Bronchial epithelial cell (primary cell): ENCODE data around the gene HSD17B14. TPM values are rescaled to one million over a fixed set of nuclear protein-coding genes. Genes with fewer than 3 reads are reported as not detected.
"Not testable (repeated sequence)": the region's sequence is repeated elsewhere in the genome, so short reads cannot be mapped to it uniquely, and the experiment has no call there.

Experiments used
- DNase-seq: peaks from one replicate; pipeline ENCODE4 v3.0.0-alpha.2; 2010; ENCODE audit warnings: low read depth
- FAIRE-seq: peaks from 2 replicates; lab custom pipeline; 2011; peaks lifted over from hg19 to GRCh38; lab: Jason Lieb, UNC
- H3K27me3 ChIP-seq: 2 replicates; pipeline ENCODE4 v1.5.1; 2011; ENCODE audit warnings: low read length; ENCODE audit not compliant: control insufficient read depth, insufficient read depth
- H3K36me3 ChIP-seq: 2 replicates; pipeline ENCODE4 v1.5.1; 2011; ENCODE audit warnings: low read length; ENCODE audit not compliant: control insufficient read depth, insufficient read depth
- H3K4me3 ChIP-seq: 2 replicates; pipeline ENCODE4 v1.5.1; 2011; ENCODE audit warnings: mild to moderate bottlenecking, low read depth, low read length, control low read depth
- CTCF ChIP-seq: IDR thresholded peaks from 2 replicates; pipeline ENCODE4 v1.5.1; 2011; ENCODE audit warnings: mild to moderate bottlenecking, moderate library complexity, low read length, control low read depth, inconsistent platforms; ENCODE audit not compliant: insufficient read depth, severe bottlenecking
- total RNA-seq: library from RNA; depleted of rRNA; stranded (reverse); fragments of >200 nt; gene quantifications from 2 replicates; pipeline ENCODE4 v1.2.1, GENCODE V29; 2014

Gene HSD17B14
- total RNA-seq = 1.3 and 1.9 TPM in 2 replicates

- Histone ChIP-seq H3K36me3 (no peaks in the 10 kb centered on the region), H3K4me3 (peak within 1 kb of the TSS; percentile 36), H3K27me3 (no peaks in the 10 kb centered on the region)
- TF ChIP-seq CTCF = no peak
- no peak for DNase-seq
- no peak for FAIRE-seq
Measured at GRCh38 chr19:48836089-48837017, at the start of gene HSD17B14. Gene HSD17B14 (minus strand): TSS chr19:48836491. CDS start chr19:48836411, 80 bp downstream.

- Histone ChIP-seq H3K36me3 (no peaks in the 10 kb centered on the region), H3K4me3 (no peak overlapping the region), H3K27me3 (no peaks in the 10 kb centered on the region)
- TF ChIP-seq CTCF = no peak
- FAIRE-seq = no peak
- no peak for DNase-seq
Measured at GRCh38 chr19:48883726-48884125, 47.4 kb upstream of the HSD17B14 start.

GRCh38 chr19:48881741-48882657, 45.7 kb upstream of the HSD17B14 start:
- no peak for TF ChIP-seq CTCF
- Histone ChIP-seq H3K4me3 (no peak overlapping the region), H3K27me3 (no peaks in the 10 kb centered on the region), H3K36me3 (no peaks in the 10 kb centered on the region)
- FAIRE-seq (no peak), DNase-seq (no peak)

GRCh38 chr19:48879696-48880095, 43.4 kb upstream of the HSD17B14 start:
- not testable (repeated sequence) for H3K4me3 ChIP-seq, DNase-seq, H3K36me3 ChIP-seq, H3K27me3 ChIP-seq, FAIRE-seq

- Histone ChIP-seq H3K36me3 (peaks cover 12% of the 10 kb centered on the region), H3K4me3 (no peak overlapping the region), H3K27me3 (no peaks in the 10 kb centered on the region)
- FAIRE-seq (no peak), DNase-seq (no peak)
- TF ChIP-seq CTCF = no peak
Measured at GRCh38 chr19:48879025-48879637, 42.8 kb upstream of the HSD17B14 start.
